Neuronal stem cell (in vitro differentiated cells): ENCODE data around the gene SYCP2L.
"Not testable (repeated sequence)": the region's sequence is repeated elsewhere in the genome, so short reads cannot be mapped to it uniquely, and the experiment has no call there.

ENCODE experiments used
- DNase-seq: peaks from one replicate; pipeline ENCODE4 v3.0.0-alpha.2; 2013; ENCODE audit warnings: low spot score
- H2AFZ ChIP-seq: one replicate; pipeline ENCODE4 v1.6.1; 2013; ENCODE audit warnings: mild to moderate bottlenecking, low read length, inconsistent platforms
- H2AK5ac ChIP-seq: 2 replicates; pipeline ENCODE4 v1.6.1; 2013; ENCODE audit warnings: low read depth, mild to moderate bottlenecking, inconsistent platforms, low read length, moderate library complexity, mixed read lengths
- H2BK120ac ChIP-seq: 2 replicates; pipeline ENCODE4 v1.6.1; 2013; ENCODE audit warnings: low read depth, mild to moderate bottlenecking, inconsistent platforms, low read length, moderate library complexity, mixed read lengths
- H2BK12ac ChIP-seq: one replicate; pipeline ENCODE4 v1.6.1; 2013; ENCODE audit warnings: low read length, inconsistent platforms
- H2BK15ac ChIP-seq: 2 replicates; pipeline ENCODE4 v1.6.1; 2013; ENCODE audit warnings: mild to moderate bottlenecking, low read length, inconsistent platforms, mixed read lengths
- H2BK5ac ChIP-seq: one replicate; pipeline ENCODE4 v1.6.1; 2013; ENCODE audit warnings: inconsistent platforms, mild to moderate bottlenecking, low read length, moderate library complexity
- H3K14ac ChIP-seq: one replicate; pipeline ENCODE4 v1.6.1; 2013; ENCODE audit warnings: low read length, inconsistent platforms
- H3K18ac ChIP-seq: 2 replicates; pipeline ENCODE4 v1.6.1; 2013; ENCODE audit warnings: low read length, inconsistent platforms
- H3K23ac ChIP-seq: 2 replicates; pipeline ENCODE4 v1.6.1; 2013; ENCODE audit warnings: low read depth, mild to moderate bottlenecking, mixed read lengths, low read length, inconsistent platforms; ENCODE audit not compliant: poor library complexity
- H3K27ac ChIP-seq: replicated peaks from 3 replicates; pipeline ENCODE4 v1.5.1; 2013; ENCODE audit warnings: low read length, inconsistent platforms
- H3K27me3 ChIP-seq, 3 experiments: 2 replicates each; pipeline ENCODE4 v1.6.1; 2013; ENCODE audit warnings: low read length in 3 of 3, mild to moderate bottlenecking in 2 of 3, inconsistent platforms in 1 of 3, low read depth in 1 of 3, mixed read lengths in 1 of 3, moderate library complexity in 1 of 3; ENCODE audit not compliant: control insufficient read depth in 3 of 3, insufficient read depth in 3 of 3
- H3K36me3 ChIP-seq, 2 donors: replicated peaks in 1 of 2; 2 replicates each; pipeline ENCODE4 v1.6.1; 2013; ENCODE audit warnings: low read length in 2 of 2; ENCODE audit not compliant: control insufficient read depth in 2 of 2, insufficient read depth in 2 of 2
- H3K4ac ChIP-seq: 2 replicates; pipeline ENCODE4 v1.6.1; 2013; ENCODE audit warnings: inconsistent platforms, mild to moderate bottlenecking, low read length, moderate library complexity
- H3K4me1 ChIP-seq, 2 donors: 1 replicate in 1 of 2; 2 replicates in 1 of 2; pipeline ENCODE4 v1.6.1; 2013; ENCODE audit warnings: low read length in 2 of 2, low read depth in 1 of 2; ENCODE audit not compliant: control insufficient read depth in 2 of 2, insufficient read depth in 1 of 2
- H3K4me2 ChIP-seq: one replicate; pipeline ENCODE4 v1.6.1; 2013; ENCODE audit warnings: mild to moderate bottlenecking, low read length, inconsistent platforms; ENCODE audit not compliant: insufficient read depth, poor library complexity, severe bottlenecking
- H3K4me3 ChIP-seq, 2 donors: 2 replicates each; pipeline ENCODE4 v1.5.1; 2013; ENCODE audit warnings: low read length in 2 of 2, mild to moderate bottlenecking in 2 of 2, inconsistent platforms in 1 of 2, moderate library complexity in 1 of 2
- H3K79me1 ChIP-seq: one replicate; pipeline ENCODE4 v1.6.1; 2013; ENCODE audit warnings: low read depth, mild to moderate bottlenecking, inconsistent platforms, low read length, moderate library complexity
- H3K9ac ChIP-seq: one replicate; pipeline ENCODE4 v1.6.1; 2013; ENCODE audit warnings: mild to moderate bottlenecking, low read depth, low read length, inconsistent platforms; ENCODE audit not compliant: poor library complexity
- H3K9me3 ChIP-seq, 2 donors: replicated peaks in 1 of 2; 2 replicates each; pipeline versions ENCODE3 to v1.6.1; 2013; ENCODE audit warnings: low read length in 2 of 2, mild to moderate bottlenecking in 2 of 2, inconsistent platforms in 1 of 2, low read depth in 1 of 2, mixed read lengths in 1 of 2, moderate library complexity in 1 of 2; ENCODE audit not compliant: control insufficient read depth in 2 of 2, insufficient read depth in 1 of 2
- H4K8ac ChIP-seq: one replicate; pipeline ENCODE4 v1.6.1; 2013; ENCODE audit warnings: low read depth, mild to moderate bottlenecking, inconsistent platforms, low read length, moderate library complexity
- H4K91ac ChIP-seq: one replicate; pipeline ENCODE4 v1.6.1; 2013; ENCODE audit warnings: low read length, low read depth, mild to moderate bottlenecking, inconsistent platforms; ENCODE audit not compliant: poor library complexity
- WGBS, 2 donors: extraction: QIAGEN DNeasy Blood & Tissue Kit; methylation state at CpG; one replicate each; pipeline ENCODE4 v1.1.7; 2013; ENCODE audit warnings: missing lambda C conversion rate in 2 of 2, mixed read lengths in 1 of 2; ENCODE audit not compliant: insufficient read length in 2 of 2, insufficient replicate concordance in 1 of 2; ENCODE audit errors: extremely low coverage in 2 of 2; 5-methylcytosine and 5-hydroxymethylcytosine counted together

The SYCP2L gene

GRCh38 chr6:10999994-11000393 is 113.1 kb downstream of the SYCP2L start:
- Histone ChIP-seq H3K9ac (no peak overlapping the region), H3K4me1 (peaks cover 0 to 5% of the 10 kb centered on the region in 2 donors), H4K8ac (no peak overlapping the region), H3K23ac (no peak overlapping the region), H2BK120ac (no peak overlapping the region), H3K4me2 (no peak overlapping the region), H3K4ac (no peak overlapping the region), H3K27ac (no peak overlapping the region), H3K9me3 (no peaks in the 10 kb centered on the region), H3K27me3 (no peaks in the 10 kb centered on the region), H2BK15ac (no peak overlapping the region), H3K79me1 (no peaks in the 10 kb centered on the region), H3K36me3 (peaks cover 0 to 75% of the 10 kb centered on the region in 2 donors), H4K91ac (no peak overlapping the region), H2AFZ (no peak overlapping the region), H2AK5ac (no peak overlapping the region), H2BK12ac (no peak overlapping the region), H2BK5ac (no peak overlapping the region), H3K18ac (no peak overlapping the region), H3K14ac (no peak overlapping the region), H3K4me3 (no peak overlapping the region)
- DNase-seq, result no peak
- no CpG with 5 or more reads among the region's 2 CpGs for WGBS, 2 donors

- Histone ChIP-seq H3K79me1 (no peaks in the 10 kb centered on the region), H3K4me1 (peaks cover 0 to 2% of the 10 kb centered on the region in 2 donors), H2AFZ (no peak overlapping the region), H3K23ac (no peak overlapping the region), H2BK120ac (no peak overlapping the region), H3K14ac (no peak overlapping the region), H3K4me3 (no peak overlapping the region), H2AK5ac (no peak overlapping the region), H3K4ac (no peak overlapping the region), H3K36me3 (peaks cover 0 to 71% of the 10 kb centered on the region in 2 donors), H3K9me3 (no peaks in the 10 kb centered on the region), H2BK12ac (no peak overlapping the region), H3K18ac (no peak overlapping the region), H2BK5ac (no peak overlapping the region), H3K27ac (no peak overlapping the region), H4K91ac (no peak overlapping the region), H3K4me2 (no peak overlapping the region), H3K9ac (no peak overlapping the region), H3K27me3 (no peaks in the 10 kb centered on the region), H2BK15ac (no peak overlapping the region), H4K8ac (no peak overlapping the region)
- no peak for DNase-seq
- no CpG with 5 or more reads among the region's 2 CpGs for WGBS, 2 donors
Measured at GRCh38 chr6:11002176-11002575, 115.3 kb downstream of the SYCP2L start.

- H3K27ac ChIP-seq, result not testable (repeated sequence)
Measured at GRCh38 chr6:11003297-11003696, 116.4 kb downstream of the SYCP2L start.

GRCh38 chr6:11006061-11006460 is 119.2 kb downstream of the SYCP2L start:
- Histone ChIP-seq H3K14ac (no peak overlapping the region), H3K4ac (no peak overlapping the region), H2BK5ac (no peak overlapping the region), H3K27ac (no peak overlapping the region), H2BK15ac (no peak overlapping the region), H4K91ac (no peak overlapping the region), H3K9me3 (no peaks in the 10 kb centered on the region), H3K4me2 (no peak overlapping the region), H3K23ac (no peak overlapping the region), H3K9ac (no peak overlapping the region), H3K36me3 (peaks cover 0 to 62% of the 10 kb centered on the region in 2 donors), H2AK5ac (no peak overlapping the region), H3K27me3 (no peaks in the 10 kb centered on the region), H3K4me1 (peaks cover 0 to 5% of the 10 kb centered on the region in 2 donors), H2AFZ (no peak overlapping the region), H3K4me3 (no peak overlapping the region), H3K79me1 (no peaks in the 10 kb centered on the region), H4K8ac (no peak overlapping the region), H2BK12ac (no peak overlapping the region), H3K18ac (no peak overlapping the region), H2BK120ac (no peak overlapping the region)
- no peak for DNase-seq
- WGBS, 2 donors, result no CpG with 5 or more reads among the region's 4 CpGs

More at GRCh38 chr6:11003297-11003696, 116.4 kb downstream of the SYCP2L start:
- peaks cover 0 to 71% of the 10 kb centered on the region in 2 donors for H3K36me3 ChIP-seq
- H3K4ac ChIP-seq, H3K27me3 ChIP-seq, DNase-seq, H3K4me1 ChIP-seq, H3K18ac ChIP-seq, H3K4me3 ChIP-seq, H2BK15ac ChIP-seq, H2BK120ac ChIP-seq, H2BK5ac ChIP-seq, H3K9me3 ChIP-seq, H4K91ac ChIP-seq, H4K8ac ChIP-seq, H3K14ac ChIP-seq, H3K9ac ChIP-seq, H2BK12ac ChIP-seq, H2AFZ ChIP-seq, H3K79me1 ChIP-seq, H3K4me2 ChIP-seq, H2AK5ac ChIP-seq, H3K23ac ChIP-seq: not testable (repeated sequence)
- no CpG with 5 or more reads among the region's 5 CpGs for WGBS, 2 donors
